ENCODE measurements around the gene SGPL1.
"Not testable (repeated sequence)": the region's sequence is repeated elsewhere in the genome, so short reads cannot be mapped to it uniquely, and the experiment has no call there.

SGPL1 gene

GRCh38 chr10:70919906-70920305 is 104.2 kb downstream of the SGPL1 start:
- H4K91ac ChIP-seq (ENCODE audit: low read length); H3K4ac ChIP-seq (ENCODE audit: low read depth in 1 of 2, low read length in 2 of 2); H2BK5ac ChIP-seq (ENCODE audit: low read depth, low read length, poor library complexity, severe bottlenecking); H2AK5ac ChIP-seq (ENCODE audit: low read length, severe bottlenecking); H2BK12ac ChIP-seq (ENCODE audit: low read length in 2 of 2); H2BK120ac ChIP-seq (ENCODE audit: low read depth, low read length); H3K4me3 ChIP-seq (ENCODE audit: insufficient read depth in 1 of 2, low read depth in 1 of 2, low read length in 2 of 2); DNase-seq; H3K79me1 ChIP-seq (replicated peaks; ENCODE audit: low read length, poor library complexity, severe bottlenecking); H3K9me3 ChIP-seq (ENCODE audit: control insufficient read depth, low read length); H3K4me2 ChIP-seq (ENCODE audit: low read length, poor library complexity, severe bottlenecking); H2BK15ac ChIP-seq (ENCODE audit: low read depth, poor library complexity, severe bottlenecking); H3K14ac ChIP-seq (ENCODE audit: low read length in 2 of 2); H3K23ac ChIP-seq (ENCODE audit: low read length in 2 of 2); H4K8ac ChIP-seq (ENCODE audit: low read length); H2AFZ ChIP-seq (ENCODE audit: low read depth, low read length); H3K9ac ChIP-seq (ENCODE audit: low read length); H3K4me1 ChIP-seq (ENCODE audit: control insufficient read depth, insufficient read depth, low read depth, low read length); H3K18ac ChIP-seq (ENCODE audit: low read depth in 1 of 2, low read length in 2 of 2); H3K27ac ChIP-seq (ENCODE audit: low read length, poor library complexity, severe bottlenecking); H3K36me3 ChIP-seq (ENCODE audit: control insufficient read depth in 1 of 2, insufficient read depth in 2 of 2, low read depth in 1 of 2, low read length in 2 of 2): not testable (repeated sequence)
- H3K27me3 ChIP-seq (ENCODE audit: control insufficient read depth in 1 of 2, insufficient read depth in 1 of 2, low read length in 2 of 2) = peaks cover 76 to 88% of the 10 kb centered on the region in 2 experiments
- whole genome bisulfite sequencing = 86% methylated on average over 10 of the region's 10 CpGs

GRCh38 chr10:70920519-70920918 is 104.8 kb downstream of the SGPL1 start:
- no peak overlapping the region for H3K27ac ChIP-seq (ENCODE audit: low read length, poor library complexity, severe bottlenecking)
- no peak overlapping the region for H2AFZ ChIP-seq (ENCODE audit: low read depth, low read length)
- H3K4me1 ChIP-seq (ENCODE audit: control insufficient read depth, insufficient read depth, low read depth, low read length) = no peaks in the 10 kb centered on the region
- H3K4me3 ChIP-seq (ENCODE audit: insufficient read depth in 1 of 2, low read depth in 1 of 2, low read length in 2 of 2) = no peak overlapping the region
- no peak overlapping the region for H2BK15ac ChIP-seq (ENCODE audit: low read depth, poor library complexity, severe bottlenecking)
- no peak overlapping the region for H4K8ac ChIP-seq (ENCODE audit: low read length)
- H3K79me1 ChIP-seq (replicated peaks; ENCODE audit: low read length, poor library complexity, severe bottlenecking) = no peaks in the 10 kb centered on the region
- no peak overlapping the region for H3K9ac ChIP-seq (ENCODE audit: low read length)
- no peak overlapping the region for H3K18ac ChIP-seq (ENCODE audit: low read depth in 1 of 2, low read length in 2 of 2)
- no peak for DNase-seq
- H3K27me3 ChIP-seq (ENCODE audit: control insufficient read depth in 1 of 2, insufficient read depth in 1 of 2, low read length in 2 of 2) = peaks cover 71 to 88% of the 10 kb centered on the region in 2 experiments
- H3K23ac ChIP-seq (ENCODE audit: low read length in 2 of 2) = no peak overlapping the region
- 61% methylated on average over 4 of the region's 4 CpGs for WGBS
- H2BK12ac ChIP-seq (ENCODE audit: low read length in 2 of 2) = no peak overlapping the region
- no peak overlapping the region for H3K14ac ChIP-seq (ENCODE audit: low read length in 2 of 2)
- no peak overlapping the region for H3K4ac ChIP-seq (ENCODE audit: low read depth in 1 of 2, low read length in 2 of 2)
- no peaks in the 10 kb centered on the region for H3K9me3 ChIP-seq (ENCODE audit: control insufficient read depth, low read length)
- no peak overlapping the region for H4K91ac ChIP-seq (ENCODE audit: low read length)
- H2BK5ac ChIP-seq (ENCODE audit: low read depth, low read length, poor library complexity, severe bottlenecking) = no peak overlapping the region
- no peaks in the 10 kb centered on the region for H3K36me3 ChIP-seq (ENCODE audit: control insufficient read depth in 1 of 2, insufficient read depth in 2 of 2, low read depth in 1 of 2, low read length in 2 of 2)
- H2BK120ac ChIP-seq (ENCODE audit: low read depth, low read length) = no peak overlapping the region
- H2AK5ac ChIP-seq (ENCODE audit: low read length, severe bottlenecking) = no peak overlapping the region
- H3K4me2 ChIP-seq (ENCODE audit: low read length, poor library complexity, severe bottlenecking) = no peak overlapping the region

GRCh38 chr10:70921285-70921684 is 105.5 kb downstream of the SGPL1 start:
- Histone ChIP-seq H3K4me3 (ENCODE audit: insufficient read depth in 1 of 2, low read depth in 1 of 2, low read length in 2 of 2) (no peak overlapping the region), H4K91ac (ENCODE audit: low read length) (no peak overlapping the region), H2BK120ac (ENCODE audit: low read depth, low read length) (no peak overlapping the region), H3K23ac (ENCODE audit: low read length in 2 of 2) (no peak overlapping the region), H3K4me2 (ENCODE audit: low read length, poor library complexity, severe bottlenecking) (no peak overlapping the region), H3K9me3 (ENCODE audit: control insufficient read depth, low read length) (no peaks in the 10 kb centered on the region), H2BK5ac (ENCODE audit: low read depth, low read length, poor library complexity, severe bottlenecking) (no peak overlapping the region), H2BK15ac (ENCODE audit: low read depth, poor library complexity, severe bottlenecking) (no peak overlapping the region), H3K4ac (ENCODE audit: low read depth in 1 of 2, low read length in 2 of 2) (no peak overlapping the region), H2AFZ (ENCODE audit: low read depth, low read length) (no peak overlapping the region), H3K27me3 (ENCODE audit: control insufficient read depth in 1 of 2, insufficient read depth in 1 of 2, low read length in 2 of 2) (peaks cover 63 to 86% of the 10 kb centered on the region in 2 experiments), H3K9ac (ENCODE audit: low read length) (no peak overlapping the region), H3K14ac (ENCODE audit: low read length in 2 of 2) (no peak overlapping the region), H3K79me1 (replicated peaks; ENCODE audit: low read length, poor library complexity, severe bottlenecking) (no peaks in the 10 kb centered on the region), H3K27ac (ENCODE audit: low read length, poor library complexity, severe bottlenecking) (no peak overlapping the region), H4K8ac (ENCODE audit: low read length) (no peak overlapping the region), H3K36me3 (ENCODE audit: control insufficient read depth in 1 of 2, insufficient read depth in 2 of 2, low read depth in 1 of 2, low read length in 2 of 2) (no peaks in the 10 kb centered on the region), H3K18ac (ENCODE audit: low read depth in 1 of 2, low read length in 2 of 2) (no peak overlapping the region), H3K4me1 (ENCODE audit: control insufficient read depth, insufficient read depth, low read depth, low read length) (no peaks in the 10 kb centered on the region), H2AK5ac (ENCODE audit: low read length, severe bottlenecking) (no peak overlapping the region), H2BK12ac (ENCODE audit: low read length in 2 of 2) (no peak overlapping the region)
- no CpG with 5 or more reads among the region's 1 CpG for WGBS
- no peak for DNase-seq

GRCh38 chr10:70923696-70924095 is 107.9 kb downstream of the SGPL1 start:
- Histone ChIP-seq H2BK5ac (ENCODE audit: low read depth, low read length, poor library complexity, severe bottlenecking) (no peak overlapping the region), H3K4me3 (ENCODE audit: insufficient read depth in 1 of 2, low read depth in 1 of 2, low read length in 2 of 2) (no peak overlapping the region), H3K9ac (ENCODE audit: low read length) (no peak overlapping the region), H2AK5ac (ENCODE audit: low read length, severe bottlenecking) (no peak overlapping the region), H3K4me2 (ENCODE audit: low read length, poor library complexity, severe bottlenecking) (no peak overlapping the region), H3K4me1 (ENCODE audit: control insufficient read depth, insufficient read depth, low read depth, low read length) (no peaks in the 10 kb centered on the region), H2BK120ac (ENCODE audit: low read depth, low read length) (no peak overlapping the region), H3K9me3 (ENCODE audit: control insufficient read depth, low read length) (no peaks in the 10 kb centered on the region), H3K23ac (ENCODE audit: low read length in 2 of 2) (no peak overlapping the region), H3K4ac (ENCODE audit: low read depth in 1 of 2, low read length in 2 of 2) (no peak overlapping the region), H3K79me1 (replicated peaks; ENCODE audit: low read length, poor library complexity, severe bottlenecking) (no peaks in the 10 kb centered on the region), H2AFZ (ENCODE audit: low read depth, low read length) (no peak overlapping the region), H3K14ac (ENCODE audit: low read length in 2 of 2) (no peak overlapping the region), H2BK15ac (ENCODE audit: low read depth, poor library complexity, severe bottlenecking) (no peak overlapping the region), H3K27ac (ENCODE audit: low read length, poor library complexity, severe bottlenecking) (no peak overlapping the region), H4K91ac (ENCODE audit: low read length) (no peak overlapping the region), H3K27me3 (ENCODE audit: control insufficient read depth in 1 of 2, insufficient read depth in 1 of 2, low read length in 2 of 2) (peaks cover 69 to 89% of the 10 kb centered on the region in 2 experiments), H3K18ac (ENCODE audit: low read depth in 1 of 2, low read length in 2 of 2) (no peak overlapping the region), H3K36me3 (ENCODE audit: control insufficient read depth in 1 of 2, insufficient read depth in 2 of 2, low read depth in 1 of 2, low read length in 2 of 2) (no peaks in the 10 kb centered on the region), H4K8ac (ENCODE audit: low read length) (no peak overlapping the region), H2BK12ac (ENCODE audit: low read length in 2 of 2) (no peak overlapping the region)
- DNase-seq = no peak
- WGBS = 83% methylated on average over 6 of the region's 8 CpGs

All from mesenchymal stem cell (in vitro differentiated cells and primary cell).